ENCODE data around the gene DNAJC1.
"Not testable (repeated sequence)": the region's sequence is repeated elsewhere in the genome, so short reads cannot be mapped to it uniquely, and the experiment has no call there.

Gene DNAJC1

DNA sequence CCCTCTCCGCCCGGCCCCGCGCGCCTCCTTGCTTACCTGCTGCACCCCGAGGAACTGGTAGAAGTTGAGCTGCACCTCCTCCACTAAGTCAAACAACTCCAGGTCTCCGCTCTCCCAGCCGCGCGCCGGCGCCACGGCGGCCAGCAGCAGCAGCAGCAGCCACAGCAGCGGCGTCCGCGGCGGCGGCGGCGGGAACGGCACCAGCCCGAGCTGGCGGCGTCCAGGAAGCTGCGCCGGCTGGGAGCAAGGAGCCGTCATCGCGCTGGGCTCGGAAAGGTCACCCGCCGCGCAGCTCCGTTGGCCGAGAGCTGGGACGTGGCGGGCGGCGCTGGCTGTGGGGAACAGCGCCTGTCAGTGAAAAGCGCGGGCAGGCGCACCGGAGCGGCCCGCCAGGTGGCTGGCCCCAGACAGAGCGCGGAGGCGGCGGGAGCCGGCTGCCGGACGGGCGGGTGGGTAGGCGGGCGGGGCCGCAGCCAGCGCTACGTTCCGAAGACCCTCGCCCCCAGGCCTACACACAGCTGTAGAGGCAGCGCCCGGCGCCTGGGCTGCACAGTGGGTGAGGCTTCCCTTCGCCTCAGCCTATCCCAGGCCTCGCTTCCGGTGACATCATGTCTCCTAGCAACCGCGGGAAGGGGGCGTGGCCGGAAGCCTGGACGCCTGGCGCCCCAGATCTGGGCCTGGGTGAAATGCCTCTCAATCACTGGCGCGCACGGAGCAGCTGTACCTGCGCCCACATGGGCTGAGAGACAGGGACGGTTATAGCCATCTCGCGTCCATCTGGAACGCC is at the start of gene DNAJC1:
Gene DNAJC1, minus strand, starts transcription at position 554 of the 787 bp plus-strand sequence. Its CDS starts 296 bp downstream, at position 258.
- peak; percentile 99 for DNase-seq (ENCODE audit: low read depth)

- DNase-seq (ENCODE audit: low read depth): no peak
Observed at GRCh38 chr10:22053048-22053447, 49.5 kb upstream of the DNAJC1 start.

DNA sequence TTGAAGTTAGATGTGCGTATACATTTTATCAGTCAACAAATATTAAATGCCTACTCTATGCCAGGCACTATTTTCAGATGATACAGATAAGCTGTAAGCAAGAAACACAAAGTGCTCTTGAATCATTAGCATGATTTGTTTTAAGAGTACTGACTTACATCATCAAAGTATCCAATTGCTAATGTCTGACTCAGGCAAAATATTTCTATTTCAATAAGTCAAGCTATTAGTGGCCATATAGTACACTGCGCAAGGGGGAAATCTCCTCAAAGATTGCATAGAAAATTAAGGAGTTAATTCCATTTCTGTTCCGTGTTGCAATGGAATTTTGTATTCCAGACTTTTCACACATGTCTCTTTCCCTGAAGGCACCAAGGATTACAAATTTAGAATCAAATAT is 46.1 kb upstream of the DNAJC1 start:
- no peak for DNase-seq (ENCODE audit: low read depth)

DNA sequence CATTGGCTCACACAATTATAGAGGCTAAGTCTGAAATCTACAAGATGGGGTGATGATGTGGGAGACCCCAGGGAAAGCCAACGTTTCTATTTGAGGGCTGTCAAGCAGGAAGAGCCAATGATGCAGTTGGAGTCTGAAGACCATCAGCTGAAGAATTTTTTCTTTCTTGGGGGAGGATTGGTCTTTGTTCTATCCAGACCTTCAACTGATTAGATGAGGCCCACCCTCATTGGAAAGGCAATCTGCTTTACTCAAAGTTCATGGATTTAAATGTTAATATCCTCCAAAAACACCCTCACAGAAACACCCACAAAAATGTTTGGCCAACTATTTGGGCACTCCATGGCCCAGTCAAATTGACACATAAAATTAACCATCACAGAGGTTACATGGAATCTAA is 44.3 kb upstream of the DNAJC1 start:
- DNase-seq (ENCODE audit: low read depth): no peak

DNA sequence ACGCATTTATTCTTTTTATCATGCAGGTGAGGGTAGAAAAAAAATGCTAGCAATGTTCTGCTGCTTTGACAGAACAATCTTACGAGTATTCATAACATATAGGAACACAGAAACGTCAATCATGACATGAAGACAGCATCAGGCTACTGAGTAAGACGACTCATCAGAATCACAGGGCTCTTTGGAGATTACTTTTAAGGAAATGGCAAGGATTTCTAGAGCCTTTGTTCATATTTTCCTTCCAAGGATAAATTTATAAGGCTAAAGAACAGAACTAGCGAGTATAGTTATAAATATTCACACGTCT is 39.8 kb upstream of the DNAJC1 start:
- no peak for DNase-seq (ENCODE audit: low read depth)

- no peak for DNase-seq (ENCODE audit: low read depth)
Observed at GRCh38 chr10:22042557-22043326, 39.2 kb upstream of the DNAJC1 start.

DNA sequence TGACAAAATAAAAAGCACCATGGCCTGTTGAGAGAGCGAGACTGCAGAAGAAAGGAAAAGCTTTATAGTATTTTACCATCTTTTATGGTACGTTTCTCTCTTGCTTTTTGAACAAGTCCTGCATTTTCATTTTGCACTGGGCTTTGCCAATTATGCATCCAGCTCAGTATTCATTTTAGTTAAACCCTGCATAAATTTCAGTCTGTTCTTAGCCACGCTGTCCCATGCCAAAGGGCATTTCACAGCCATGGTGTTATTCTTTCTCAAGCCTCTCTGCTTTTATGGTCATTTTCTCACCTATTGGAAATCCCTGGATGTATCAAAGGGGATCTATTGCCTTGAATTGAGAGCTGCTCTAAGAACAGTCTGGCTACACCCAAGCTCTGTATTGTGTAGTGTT is 30.8 kb upstream of the DNAJC1 start:
- no peak for DNase-seq (ENCODE audit: low read depth)

GRCh38 chr10:22032268-22032667 is 28.7 kb upstream of the DNAJC1 start:
- not testable (repeated sequence) for DNase-seq (ENCODE audit: low read depth)

GRCh38 chr10:22030421-22030820 is 26.9 kb upstream of the DNAJC1 start:
- no peak for DNase-seq (ENCODE audit: low read depth)

DNA sequence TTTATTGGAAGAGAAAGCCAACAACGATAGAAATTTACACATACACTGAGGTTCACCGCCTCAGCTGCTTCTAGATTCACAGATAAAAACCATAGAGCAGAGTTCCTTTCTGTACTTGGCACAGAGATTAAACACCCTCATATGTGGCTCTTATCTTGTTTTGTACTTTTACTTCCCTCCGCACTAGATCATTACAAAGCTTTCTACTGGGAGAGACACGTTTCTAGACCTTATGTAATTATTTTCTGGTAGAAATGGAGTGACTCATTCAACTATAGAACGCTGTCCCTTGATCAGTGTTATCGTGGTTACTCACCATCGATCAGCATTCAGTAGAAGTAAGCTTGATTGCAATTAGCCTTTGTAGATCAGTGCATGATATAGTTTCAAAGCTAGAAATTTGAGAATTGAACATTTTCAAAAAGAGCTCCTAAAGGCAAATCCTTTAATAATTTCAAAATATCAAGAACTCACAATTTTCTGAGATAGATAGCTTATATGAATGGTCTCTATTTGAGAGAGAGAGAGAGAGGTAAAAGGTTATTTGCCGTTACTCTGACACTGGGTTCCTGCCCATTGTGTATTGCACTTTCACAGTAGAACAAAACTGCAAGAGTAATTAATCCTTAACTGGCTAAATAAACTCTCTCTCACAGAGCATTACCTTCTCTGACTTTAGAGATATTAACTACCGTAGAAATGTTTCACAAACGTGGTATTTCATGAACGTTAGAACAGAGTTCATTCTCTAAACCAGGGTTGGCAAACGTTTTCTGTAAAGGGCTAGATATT is 26.1 kb upstream of the DNAJC1 start:
- DNase-seq (ENCODE audit: low read depth): no peak

GRCh38 chr10:22027364-22028238 is 24.1 kb upstream of the DNAJC1 start:
- no peak for DNase-seq (ENCODE audit: low read depth)

GRCh38 chr10:22026287-22026686 is 22.8 kb upstream of the DNAJC1 start:
- no peak for DNase-seq (ENCODE audit: low read depth)

- DNase-seq (ENCODE audit: low read depth): no peak
Observed at GRCh38 chr10:22023508-22023907, 20.0 kb upstream of the DNAJC1 start.

- DNase-seq (ENCODE audit: low read depth): peak; percentile 26
Observed at GRCh38 chr10:22022257-22023032, 18.9 kb upstream of the DNAJC1 start.

DNA sequence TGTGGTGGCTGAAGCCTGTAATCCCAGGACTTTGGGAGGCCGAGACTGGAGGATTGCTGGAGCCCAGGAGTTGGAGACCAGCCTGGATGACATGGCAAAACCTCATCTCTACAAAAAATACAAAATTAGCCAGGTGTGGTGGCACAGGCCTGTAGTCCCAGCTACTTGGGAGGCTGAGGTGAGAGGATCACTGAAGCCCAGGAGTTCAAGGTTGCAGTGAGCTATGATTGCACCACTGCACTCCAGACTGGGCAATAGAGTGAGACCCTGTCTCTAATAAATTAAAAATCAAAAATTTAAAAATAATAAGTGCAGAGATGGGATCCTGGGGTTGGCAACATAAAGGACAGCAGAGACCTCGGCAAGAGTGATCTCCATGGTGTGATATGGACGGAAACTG is 17.6 kb upstream of the DNAJC1 start:
- DNase-seq (ENCODE audit: low read depth): not testable (repeated sequence)

DNA sequence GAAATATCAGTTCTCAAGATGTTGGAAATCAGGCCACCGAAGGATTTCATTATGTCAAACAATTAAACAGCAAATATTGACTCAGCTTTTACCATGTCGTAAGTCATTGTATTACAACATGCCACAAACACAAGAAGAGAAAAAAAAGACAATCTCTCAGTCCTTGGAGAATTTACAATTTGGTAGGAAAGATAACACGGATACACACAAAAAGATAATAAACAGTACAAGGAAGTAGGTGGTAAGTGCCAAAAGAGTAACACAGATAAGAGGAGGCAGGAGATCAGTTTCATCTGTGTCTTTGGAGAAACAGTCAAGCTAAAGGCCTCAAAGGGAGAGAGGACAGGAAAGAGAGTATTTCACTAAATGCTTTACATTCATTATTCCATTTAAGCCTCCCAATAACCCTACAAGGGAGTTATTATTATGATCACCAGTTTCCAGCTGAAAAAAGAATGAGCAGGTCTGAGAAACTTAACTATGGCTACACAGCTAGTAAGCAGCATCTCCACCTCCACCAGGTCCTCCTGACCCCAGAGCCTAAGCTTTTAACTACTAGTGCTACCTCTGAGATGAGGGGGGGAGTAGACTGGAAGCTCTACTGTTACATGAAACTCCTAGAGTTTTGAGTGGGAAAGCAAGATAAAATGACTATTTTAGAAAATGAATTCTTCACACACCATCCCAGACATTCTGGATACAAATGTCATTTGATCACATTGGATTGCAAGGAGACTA is 13.9 kb upstream of the DNAJC1 start:
- DNase-seq (ENCODE audit: low read depth): no peak

GRCh38 chr10:22016046-22016705 is 12.6 kb upstream of the DNAJC1 start:
- DNase-seq (ENCODE audit: low read depth): no peak

- DNase-seq (ENCODE audit: low read depth): no peak
Observed at GRCh38 chr10:22010973-22011408, 7.5 kb upstream of the DNAJC1 start.

GRCh38 chr10:22010539-22010938 is 7.0 kb upstream of the DNAJC1 start:
- no peak for DNase-seq (ENCODE audit: low read depth)

All from stimulated activated CD8-positive, alpha-beta memory T cell treated with anti-CD3 and anti-CD28 coated beads, Interleukin-4, amount 100 ng/mL, for 24 hours (primary cell).